ENCODE results near the gene DPP7. TPM values are rescaled to one million over a fixed set of nuclear protein-coding genes. Genes with fewer than 3 reads are reported as not detected.

Gene DPP7
- total and polyA plus RNA-seq, 2 donors (not counting 1 experiment from before 2014, with no cell fraction given): 324 to 506 TPM

- H3K4me2 ChIP-seq (replicated peaks; ENCODE audit: low read depth, low read length, poor library complexity, severe bottlenecking): no peak overlapping the region
- no peak overlapping the region for H3K27ac ChIP-seq (ENCODE audit: low read length in 2 of 2)
- intact Hi-C loops (cut with micrococcal nuclease): no loop called here
- no peak overlapping the region for H3K4me3 Mint-ChIP-seq
- no peak overlapping the region for H2AFZ ChIP-seq (ENCODE audit: insufficient read depth, low read depth, low read length, poor library complexity, severe bottlenecking)
- H3K9me3 Mint-ChIP-seq (ENCODE audit: insufficient read depth): no peaks in the 10 kb centered on the region
- H3K27me3 Mint-ChIP-seq: peaks cover 6% of the 10 kb centered on the region
- H4K20me1 ChIP-seq (ENCODE audit: control insufficient read depth, insufficient read depth, low read length, poor library complexity, severe bottlenecking): peaks cover 8% of the 10 kb centered on the region
- no peak overlapping the region for H3K9ac ChIP-seq (ENCODE audit: low read length)
- H3K4me3 ChIP-seq (ENCODE audit: control extremely low read depth in 1 of 5, extremely low read depth in 1 of 5, insufficient read depth in 1 of 5, low read depth in 2 of 5, low read length in 4 of 5): no peak overlapping the region
- H3K9me3 ChIP-seq (ENCODE audit: control extremely low read depth in 1 of 3, control insufficient read depth in 2 of 3, insufficient read depth in 1 of 3, low read length in 2 of 3): peaks cover 0 to 3% (median 0%) of the 10 kb centered on the region in 3 donors
- ChIA-PET CTCF (interaction anchor here (0.7 to 6.2 kb wide), 20 partner anchors 12 to 303 kb away, joined by 3 to 61 read pairs (median 3); partner anchors contain the start of genes NPDC1, RNF224, TUBB4B and UAP1L1), POLR2A (no interaction called here)
- peaks cover 0 to 11% (median under 1%) of the 10 kb centered on the region in 4 experiments for H3K27me3 ChIP-seq (replicated peaks in 1 of 4; ENCODE audit: control extremely low read depth in 1 of 4, control insufficient read depth in 3 of 4, insufficient read depth in 4 of 4, low read length in 3 of 4)
- no peaks in the 10 kb centered on the region for H3K36me3 ChIP-seq (replicated peaks in 1 of 2; ENCODE audit: control extremely low read depth in 1 of 2, control insufficient read depth in 1 of 2, extremely low read depth in 1 of 2, insufficient read depth in 2 of 2, low read length in 1 of 2)
- peak; percentile 86 for TF ChIP-seq CTCF (IDR thresholded peaks at IDR 0.05)
- TF ChIP-seq EZH2 (IDR thresholded peaks at IDR 0.05; ENCODE audit: borderline replicate concordance, insufficient read depth, low read depth, low read length, poor library complexity, severe bottlenecking): no peak
- peaks cover 8% of the 10 kb centered on the region for H3K4me1 Mint-ChIP-seq
- ATAC-seq (ENCODE audit: low read depth) (peak; percentile 32), DNase-seq (peak; percentile 70)
- H3K27ac Mint-ChIP-seq: peak overlapping the region; percentile 46
- no peaks in the 10 kb centered on the region for H3K79me2 ChIP-seq (ENCODE audit: control insufficient read depth, insufficient read depth, low read length)
- WGBS (ENCODE audit: insufficient coverage): 59% methylated on average over 54 of the region's 55 CpGs
- H3K4me1 ChIP-seq (ENCODE audit: control insufficient read depth in 2 of 2, insufficient read depth in 2 of 2, low read length in 2 of 2): peaks cover 5 to 19% of the 10 kb centered on the region in 2 donors
These were observed 50.3 kb downstream of the DPP7 start for GRCh38 chr9:137064027-137064879.
